Breast epithelium (tissue), 3 donors: ENCODE measurements around the gene RAP2B.

Experiments
- CTCF ChIP-seq, 3 donors: fragments of 450-650 bp; IDR thresholded peaks; one replicate each; pipeline ENCODE4 v1.5.1; 2016 to 2017; ENCODE audit warnings: antibody characterized with exemption in 3 of 3, mild to moderate bottlenecking in 3 of 3, moderate library complexity in 3 of 3
- POLR2AphosphoS5 ChIP-seq, 3 donors: sonication (generic); formaldehyde crosslinking; IDR thresholded peaks; one replicate each; pipeline ENCODE4 v1.6.1; 2017; ENCODE audit warnings: antibody characterized with exemption in 3 of 3

- TF ChIP-seq POLR2AphosphoS5 (IDR thresholded peaks at IDR 0.05) (no peak), CTCF (IDR thresholded peaks at IDR 0.05) (no peak)
These were observed 9.9 kb downstream of the RAP2B start for GRCh38 chr3:153171918-153172317.
